K562 (cell line): ENCODE results near the gene LRRC15.

Experiments
- ATF2 ChIP-seq: sonication (generic); formaldehyde crosslinking; IDR thresholded peaks from 2 replicates; pipeline ENCODE4 v1.8.1; 2022; ENCODE audit warnings: missing genetic modification reagents
- CTCF ChIP-seq, 3 experiments: IDR thresholded peaks in 2 of 3; conservative IDR thresholded peaks in 1 of 3; 2 replicates each; pipeline ENCODE4 v1.5.1; 2011 to 2012; ENCODE audit warnings: low read length in 3 of 3, mild to moderate bottlenecking in 3 of 3, control low read depth in 2 of 3, improper control_type of control experiment in 1 of 3, inconsistent platforms in 1 of 3, low read depth in 1 of 3, mixed read lengths in 1 of 3, moderate library complexity in 1 of 3; ENCODE audit not compliant: insufficient read depth in 2 of 3
- PATZ1 ChIP-seq: fragments of 250-450 bp; sonication (Bioruptor Pico); IDR thresholded peaks from 2 replicates; pipeline ENCODE4 v1.5.0; 2020; ENCODE audit warnings: mild to moderate bottlenecking, borderline replicate concordance
- RNF2 ChIP-seq: sonication (generic); IDR thresholded peaks from 2 replicates; pipeline ENCODE4 v1.6.1; 2016
- SFPQ ChIP-seq: fragments of 200-400 bp; formaldehyde crosslinking; IDR thresholded peaks from 2 replicates; pipeline ENCODE4 v1.6.1; 2017; ENCODE audit warnings: mild to moderate bottlenecking, low read depth, low read length, moderate library complexity

GRCh38 chr3:194322678-194323211 is 46.8 kb downstream of the LRRC15 start:
- no peak for TF ChIP-seq RNF2
- TF ChIP-seq CTCF (IDR thresholded peaks at IDR 0.05 in 2 of 3, conservative IDR thresholded peaks at IDR 0.05 in 1 of 3; ENCODE audit: insufficient read depth in 2 of 3, low read depth in 1 of 3, low read length in 3 of 3): no peak
- TF ChIP-seq SFPQ: no peak
- TF ChIP-seq PATZ1 (CRISPR knock-in tag): no peak
- no peak for TF ChIP-seq ATF2 (CRISPR knock-in tag)
